Chondrocyte (in vitro differentiated cells): ENCODE data around the gene SEMA3B. TPM values are rescaled to one million over a fixed set of nuclear protein-coding genes. Genes with fewer than 3 reads are reported as not detected.
A peak's percentile ranks its signal among the peaks of the same experiment; 100 is the strongest.

Source experiments
- DNase-seq: peaks from one replicate; pipeline ENCODE4 v3.0.0; 2021; ENCODE audit warnings: mixed read lengths, low spot score
- H3K27ac Mint-ChIP-seq: one replicate; pipeline ENCODE4 v1.8.0; 2021; ENCODE audit warnings: mild to moderate bottlenecking, moderate library complexity, mixed read lengths; ENCODE audit not compliant: unreplicated experiment
- H3K27me3 Mint-ChIP-seq: 2 replicates; pipeline ENCODE4 v1.8.0; 2021; ENCODE audit warnings: low read depth, mixed read lengths
- H3K36me3 Mint-ChIP-seq: 2 replicates; pipeline ENCODE4 v1.8.0; 2021; ENCODE audit warnings: low read depth, mixed read lengths
- H3K4me1 Mint-ChIP-seq: 2 replicates; pipeline ENCODE4 v1.8.0; 2021; ENCODE audit warnings: low read depth, mild to moderate bottlenecking, mixed read lengths
- H3K4me3 Mint-ChIP-seq: one replicate; pipeline ENCODE4 v1.8.0; 2021; ENCODE audit warnings: mild to moderate bottlenecking, moderate library complexity, mixed read lengths; ENCODE audit not compliant: unreplicated experiment
- H3K9me3 Mint-ChIP-seq: 2 replicates; pipeline ENCODE4 v1.8.0; 2021; ENCODE audit warnings: low read depth, mixed read lengths
- total RNA-seq: library from RNA; stranded (reverse); gene quantifications from 3 replicates; pipeline ENCODE4 v1.2.1, GENCODE V29; 2021
- TF ChIP-seq, protein P1 (sequence below): fragments of 200-600 bp; sonication (generic); IDR thresholded peaks from 2 replicates; pipeline ENCODE4 v1.5.0; 2021; ENCODE audit warnings: antibody characterized with exemption, mild to moderate bottlenecking, moderate library complexity

The SEMA3B gene
- total RNA-seq, 1 donor from 2014 or later, result 16.4 TPM

DNA sequence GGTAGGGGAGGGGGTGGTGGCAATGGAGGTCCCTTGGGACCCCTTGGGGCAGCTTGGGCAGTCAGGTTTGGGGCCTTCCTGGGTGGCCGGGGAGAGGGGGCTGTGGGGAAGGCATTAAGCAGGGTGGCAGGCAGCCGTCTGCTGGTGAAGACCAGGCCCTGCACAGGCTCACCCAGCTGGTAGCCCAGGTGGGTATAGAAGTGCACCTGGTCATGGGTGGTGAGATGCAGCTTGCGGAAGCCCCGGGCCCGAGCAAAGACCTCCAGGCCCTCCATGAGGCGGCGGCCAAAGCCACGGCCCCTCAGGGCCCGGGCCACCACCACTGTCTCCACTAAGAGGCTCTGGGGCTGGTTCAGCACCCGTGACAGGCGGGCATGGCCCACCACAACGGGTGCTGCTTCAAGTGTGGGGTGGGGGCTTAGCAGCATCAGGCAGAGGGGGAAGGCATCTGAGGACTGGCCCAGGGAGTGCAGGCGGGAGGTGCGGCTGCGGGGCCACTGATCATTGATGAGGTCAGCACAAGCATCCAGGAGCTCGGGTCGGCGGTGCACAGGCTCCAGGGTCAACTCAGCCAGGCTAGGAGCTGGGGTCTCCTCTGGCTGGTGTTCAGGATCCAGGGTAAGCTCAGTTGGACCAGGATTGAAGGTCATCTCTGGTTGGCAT lies 27.9 kb downstream of the SEMA3B start:
- TF ChIP-seq, protein P1, sequence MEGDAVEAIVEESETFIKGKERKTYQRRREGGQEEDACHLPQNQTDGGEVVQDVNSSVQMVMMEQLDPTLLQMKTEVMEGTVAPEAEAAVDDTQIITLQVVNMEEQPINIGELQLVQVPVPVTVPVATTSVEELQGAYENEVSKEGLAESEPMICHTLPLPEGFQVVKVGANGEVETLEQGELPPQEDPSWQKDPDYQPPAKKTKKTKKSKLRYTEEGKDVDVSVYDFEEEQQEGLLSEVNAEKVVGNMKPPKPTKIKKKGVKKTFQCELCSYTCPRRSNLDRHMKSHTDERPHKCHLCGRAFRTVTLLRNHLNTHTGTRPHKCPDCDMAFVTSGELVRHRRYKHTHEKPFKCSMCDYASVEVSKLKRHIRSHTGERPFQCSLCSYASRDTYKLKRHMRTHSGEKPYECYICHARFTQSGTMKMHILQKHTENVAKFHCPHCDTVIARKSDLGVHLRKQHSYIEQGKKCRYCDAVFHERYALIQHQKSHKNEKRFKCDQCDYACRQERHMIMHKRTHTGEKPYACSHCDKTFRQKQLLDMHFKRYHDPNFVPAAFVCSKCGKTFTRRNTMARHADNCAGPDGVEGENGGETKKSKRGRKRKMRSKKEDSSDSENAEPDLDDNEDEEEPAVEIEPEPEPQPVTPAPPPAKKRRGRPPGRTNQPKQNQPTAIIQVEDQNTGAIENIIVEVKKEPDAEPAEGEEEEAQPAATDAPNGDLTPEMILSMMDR, result no peak
- Mint-ChIP-seq H3K27ac (no peak overlapping the region), H3K4me1 (peaks cover 33% of the 10 kb centered on the region), H3K4me3 (no peak overlapping the region), H3K9me3 (no peaks in the 10 kb centered on the region), H3K36me3 (no peaks in the 10 kb centered on the region), H3K27me3 (no peaks in the 10 kb centered on the region)
- no peak for DNase-seq

DNA sequence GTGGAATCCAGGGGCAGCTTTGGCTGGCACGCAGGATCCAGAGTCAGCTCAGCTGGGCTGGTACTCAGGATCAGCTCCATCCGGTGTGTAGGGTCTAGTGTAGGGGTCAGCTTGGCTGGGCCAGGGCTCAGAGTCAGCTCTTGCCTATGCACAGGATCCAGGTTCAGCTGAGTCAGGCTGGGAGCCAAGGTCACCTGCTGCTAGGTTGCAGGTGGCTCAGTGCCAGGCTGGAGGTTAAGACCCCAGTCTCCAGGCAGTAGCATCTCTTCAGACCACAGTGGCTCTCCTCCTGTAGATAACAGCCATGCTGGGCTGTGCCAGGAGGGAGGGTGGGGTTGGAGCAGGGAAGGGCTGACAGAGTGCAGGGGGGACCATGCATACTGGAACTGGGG lies 28.4 kb downstream of the SEMA3B start:
- Mint-ChIP-seq H3K9me3 (no peaks in the 10 kb centered on the region), H3K27me3 (no peaks in the 10 kb centered on the region), H3K4me1 (peaks cover 32% of the 10 kb centered on the region), H3K36me3 (no peaks in the 10 kb centered on the region), H3K27ac (no peak overlapping the region), H3K4me3 (no peak overlapping the region)
- TF ChIP-seq, protein P1, result no peak
- no peak for DNase-seq

DNA sequence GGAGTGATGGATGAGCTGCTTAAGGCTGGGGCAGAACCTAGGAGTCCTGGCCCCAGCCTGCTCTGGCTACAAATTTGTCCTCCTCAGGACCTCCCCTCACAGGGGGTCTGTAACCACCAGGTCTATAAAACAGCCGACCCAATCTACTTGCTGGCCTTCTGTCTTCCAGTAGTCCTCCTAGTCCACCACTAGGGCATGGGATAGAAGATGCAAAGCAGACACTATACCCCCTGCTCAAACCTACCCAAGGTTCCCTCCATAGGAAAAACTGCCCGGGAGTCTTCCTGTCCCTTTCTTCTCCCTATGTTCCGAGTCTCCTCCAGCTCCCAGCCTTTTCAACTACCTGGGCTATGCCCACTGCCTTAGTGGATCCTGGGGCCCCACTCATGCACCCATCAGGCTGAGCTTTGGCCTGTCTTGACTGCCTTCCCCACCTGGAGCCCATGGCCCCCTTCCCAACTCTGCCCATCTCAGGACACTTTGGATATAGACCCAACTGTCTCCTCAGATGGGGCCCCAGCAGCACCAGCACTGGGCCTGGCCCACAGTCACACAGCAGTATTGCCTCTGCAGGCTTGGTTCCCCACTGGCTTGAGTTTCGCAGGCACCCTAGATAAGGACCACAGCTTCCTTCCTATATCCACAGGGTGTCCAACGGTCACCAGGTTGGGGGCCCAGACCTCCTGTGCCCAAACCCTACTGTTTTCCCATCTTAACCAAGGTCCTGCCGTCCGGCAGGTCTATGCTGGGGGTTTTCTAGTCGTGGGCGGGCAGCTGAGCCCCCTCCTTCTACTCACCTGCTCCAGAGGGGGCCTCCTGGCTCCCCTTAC lies 29.2 kb downstream of the SEMA3B start:
- DNase-seq, result no peak
- peak overlapping the region; percentile 36 for H3K27ac Mint-ChIP-seq

DNA sequence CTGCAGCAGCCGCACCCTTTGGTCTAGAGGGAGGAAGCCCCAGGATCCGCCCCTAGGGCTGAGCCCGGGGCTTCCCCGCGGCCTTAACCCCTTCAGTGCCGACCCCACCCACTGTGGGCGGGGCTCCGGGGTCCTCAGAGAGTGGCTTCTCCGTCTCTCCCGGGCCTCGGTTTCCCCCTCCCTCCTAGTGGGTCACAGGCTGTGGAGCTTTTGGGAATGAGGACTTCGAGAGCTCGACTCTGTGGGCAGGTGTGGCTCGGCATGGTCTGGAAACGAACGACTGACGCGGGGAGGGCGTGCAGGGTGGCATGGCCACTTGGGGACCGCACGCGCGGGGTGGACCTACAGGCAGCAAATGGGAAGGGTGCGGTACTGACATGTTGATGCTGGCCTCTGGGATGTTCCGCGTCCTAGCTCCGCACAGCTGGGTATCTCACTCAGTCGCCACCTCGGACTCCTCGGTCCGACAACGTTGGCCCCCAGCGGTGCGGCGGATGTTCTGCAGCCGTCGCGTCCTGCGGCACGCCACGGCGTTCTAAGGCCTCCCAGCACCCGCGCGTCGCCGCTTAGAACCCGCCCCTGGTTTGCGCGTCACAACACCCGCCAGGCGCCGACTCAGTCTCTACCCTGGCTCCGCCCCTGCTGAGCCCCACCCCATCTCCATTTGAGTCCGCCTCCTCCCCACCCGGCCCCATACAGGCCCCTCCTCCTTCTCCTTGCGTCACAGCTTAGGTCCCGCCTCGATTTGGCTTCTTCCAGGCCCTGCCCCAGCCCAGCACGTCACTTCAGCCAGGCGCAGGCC lies 30.1 kb downstream of the SEMA3B start, which contains the start of the genes HYAL3 and NAA80:
Gene HYAL3, minus strand, starts transcription at position 570 of the 802 bp plus-strand sequence. CDS start 3,803 bp downstream, outside the sequence.
Gene NAA80, minus strand, starts transcription at position 570 of the 802 bp plus-strand sequence. CDS start 1,942 bp downstream, outside the sequence.
- peaks cover 24% of the 10 kb centered on the region for H3K4me1 Mint-ChIP-seq
- no peaks in the 10 kb centered on the region for H3K27me3 Mint-ChIP-seq
- peak within 1 kb of the TSS; percentile 97 for H3K27ac Mint-ChIP-seq
- no peaks in the 10 kb centered on the region for H3K9me3 Mint-ChIP-seq
- DNase-seq, result peak; percentile 99
- H3K36me3 Mint-ChIP-seq, result no peaks in the 10 kb centered on the region
- TF ChIP-seq, protein P1, result peak; percentile 65
- H3K4me3 Mint-ChIP-seq, result peak within 1 kb of the TSS; percentile 98

More for the DNA sequence above, 29.2 kb downstream of the SEMA3B start:
- TF ChIP-seq, protein P1, result peak; percentile 25
- peaks cover 25% of the 10 kb centered on the region for H3K4me1 Mint-ChIP-seq
- H3K27me3 Mint-ChIP-seq, result no peaks in the 10 kb centered on the region
- H3K4me3 Mint-ChIP-seq, result peak overlapping the region; percentile 98
- H3K36me3 Mint-ChIP-seq, result no peaks in the 10 kb centered on the region
- H3K9me3 Mint-ChIP-seq, result no peaks in the 10 kb centered on the region

DNA sequence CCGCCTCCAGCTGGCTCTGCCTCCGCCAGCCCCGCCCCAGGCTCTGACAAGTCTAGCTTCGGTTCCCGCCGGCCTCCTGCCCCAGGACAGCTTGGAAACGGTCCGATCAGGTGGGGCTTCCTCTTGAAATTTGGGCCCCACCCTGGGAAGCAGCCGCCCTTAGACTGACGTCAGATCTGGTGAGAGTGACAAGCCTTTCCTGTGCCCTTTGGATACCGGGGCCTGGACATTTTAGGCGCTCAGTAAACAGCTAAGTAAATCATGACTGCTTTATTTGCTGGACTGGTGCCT lies 30.6 kb downstream of the SEMA3B start:
- H3K27ac Mint-ChIP-seq, result peak overlapping the region; percentile 97
- H3K36me3 Mint-ChIP-seq, result no peaks in the 10 kb centered on the region
- no peak for DNase-seq

More for the DNA sequence above, 30.6 kb downstream of the SEMA3B start:
- Mint-ChIP-seq H3K9me3 (no peaks in the 10 kb centered on the region), H3K4me3 (peak overlapping the region; percentile 98), H3K27me3 (no peaks in the 10 kb centered on the region), H3K4me1 (peaks cover 24% of the 10 kb centered on the region)
- TF ChIP-seq, protein P1, result no peak
